Ovary (tissue), 3 donors: ENCODE results near the gene PTCH1.

Source experiments
- EP300 ChIP-seq: sonication (generic); formaldehyde crosslinking; IDR thresholded peaks from one replicate; pipeline ENCODE4 v1.6.1; 2017; ENCODE audit warnings: antibody characterized with exemption
- TF ChIP-seq, protein P1 (sequence below), 3 donors: fragments of 450-650 bp in 2 of 3; fragments of 200-600 bp in 1 of 3; IDR thresholded peaks; one replicate each; pipeline versions ENCODE4 v1.5.1 to v1.8.0; 2016 to 2022; ENCODE audit warnings: antibody characterized with exemption in 3 of 3, mild to moderate bottlenecking in 1 of 3
- donor health status: DM: no; HTN: no; CAD: no.

DNA sequence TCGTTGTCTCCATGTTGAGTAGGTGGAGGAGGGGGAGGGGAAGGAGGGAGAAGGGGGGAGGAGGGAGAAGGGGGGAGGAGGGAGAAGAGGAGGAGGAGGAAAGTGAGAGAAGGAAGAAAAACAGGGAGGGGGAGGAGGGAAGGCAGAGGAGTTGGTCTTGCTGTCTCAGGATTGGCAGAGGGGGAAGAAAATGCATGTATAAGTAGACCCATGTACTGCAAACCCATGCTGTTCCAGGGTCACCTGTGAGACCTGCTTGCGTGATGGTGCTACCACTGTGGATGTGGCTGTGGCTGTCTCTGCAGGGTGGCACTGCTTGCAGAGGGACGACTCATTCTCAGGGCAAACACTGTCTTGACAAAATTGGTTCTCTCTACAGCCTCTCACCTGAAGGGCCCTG is 76.3 kb downstream of the PTCH1 start:
- TF ChIP-seq, protein P1, sequence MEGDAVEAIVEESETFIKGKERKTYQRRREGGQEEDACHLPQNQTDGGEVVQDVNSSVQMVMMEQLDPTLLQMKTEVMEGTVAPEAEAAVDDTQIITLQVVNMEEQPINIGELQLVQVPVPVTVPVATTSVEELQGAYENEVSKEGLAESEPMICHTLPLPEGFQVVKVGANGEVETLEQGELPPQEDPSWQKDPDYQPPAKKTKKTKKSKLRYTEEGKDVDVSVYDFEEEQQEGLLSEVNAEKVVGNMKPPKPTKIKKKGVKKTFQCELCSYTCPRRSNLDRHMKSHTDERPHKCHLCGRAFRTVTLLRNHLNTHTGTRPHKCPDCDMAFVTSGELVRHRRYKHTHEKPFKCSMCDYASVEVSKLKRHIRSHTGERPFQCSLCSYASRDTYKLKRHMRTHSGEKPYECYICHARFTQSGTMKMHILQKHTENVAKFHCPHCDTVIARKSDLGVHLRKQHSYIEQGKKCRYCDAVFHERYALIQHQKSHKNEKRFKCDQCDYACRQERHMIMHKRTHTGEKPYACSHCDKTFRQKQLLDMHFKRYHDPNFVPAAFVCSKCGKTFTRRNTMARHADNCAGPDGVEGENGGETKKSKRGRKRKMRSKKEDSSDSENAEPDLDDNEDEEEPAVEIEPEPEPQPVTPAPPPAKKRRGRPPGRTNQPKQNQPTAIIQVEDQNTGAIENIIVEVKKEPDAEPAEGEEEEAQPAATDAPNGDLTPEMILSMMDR (IDR thresholded peaks at IDR 0.05), result no peak
- no peak for TF ChIP-seq EP300
